Astrocyte (in vitro differentiated cells and primary cell): ENCODE data around the gene BNIP5.

Experiments
- CTCF ChIP-seq: IDR thresholded peaks from 2 replicates; pipeline ENCODE4 v1.5.1; 2011; ENCODE audit warnings: low read depth, mild to moderate bottlenecking, inconsistent platforms, low read length, moderate library complexity; ENCODE audit not compliant: insufficient read depth
- EZH2 ChIP-seq: IDR thresholded peaks from 2 replicates; pipeline ENCODE4 v1.6.1; 2012; ENCODE audit warnings: mild to moderate bottlenecking, low read length, inconsistent platforms; ENCODE audit not compliant: insufficient read depth

GRCh38 chr6:36340306-36340617 lies 3.6 kb upstream of the BNIP5 start:
- no peak for TF ChIP-seq CTCF
- no peak for TF ChIP-seq EZH2
